GM18519 (cell line): ENCODE measurements around the gene CSNK1G1.

Experiments
- ATAC-seq: cut with Tn5 transposase; IDR thresholded peaks from one replicate; pipeline ENCODE4 v1.9.1; 2021; ENCODE audit warnings: mild to moderate bottlenecking, moderate library complexity; ENCODE audit not compliant: unreplicated experiment, low FRiP score

Gene CSNK1G1

GRCh38 chr15:64210371-64210770 is 145.6 kb downstream of the CSNK1G1 start:
- no peak for ATAC-seq

- ATAC-seq = no peak
Measured at GRCh38 chr15:64209680-64210334, 146.2 kb downstream of the CSNK1G1 start.

- no peak for ATAC-seq
Measured at GRCh38 chr15:64205202-64205601, 150.8 kb downstream of the CSNK1G1 start.

- ATAC-seq = no peak
Measured at GRCh38 chr15:64197425-64197824, 158.5 kb downstream of the CSNK1G1 start.

GRCh38 chr15:64193971-64194370 is 162.0 kb downstream of the CSNK1G1 start:
- ATAC-seq = no peak

GRCh38 chr15:64191971-64192830 is 163.8 kb downstream of the CSNK1G1 start:
- ATAC-seq = no peak

GRCh38 chr15:64187396-64188191 is 168.4 kb downstream of the CSNK1G1 start:
- no peak for ATAC-seq

GRCh38 chr15:64185146-64185911 is 170.6 kb downstream of the CSNK1G1 start:
- no peak for ATAC-seq

- ATAC-seq = no peak
Measured at GRCh38 chr15:64182859-64183370, 173.1 kb downstream of the CSNK1G1 start.

- no peak for ATAC-seq
Measured at GRCh38 chr15:64180235-64180824, 175.6 kb downstream of the CSNK1G1 start.

- ATAC-seq = no peak
Measured at GRCh38 chr15:64166102-64166890, 189.7 kb downstream of the CSNK1G1 start.

- no peak for ATAC-seq
Measured at GRCh38 chr15:64164436-64164835, 191.5 kb downstream of the CSNK1G1 start.

GRCh38 chr15:64163659-64164362 is 192.2 kb downstream of the CSNK1G1 start:
- ATAC-seq = no peak

GRCh38 chr15:64162869-64163658 is 192.9 kb downstream of the CSNK1G1 start, which contains the start of gene PPIB:
Gene PPIB (minus strand): TSS chr15:64163022. CDS start chr15:64162986, 36 bp downstream.
- ATAC-seq = peak; percentile 80

GRCh38 chr15:64162478-64162868 is 193.5 kb downstream of the CSNK1G1 start:
- peak; percentile 2 for ATAC-seq

GRCh38 chr15:64161688-64162477 is 194.1 kb downstream of the CSNK1G1 start:
- no peak for ATAC-seq
